Measurements from ENCODE around the gene TNFSF12.
A peak's percentile ranks its signal among the peaks of the same experiment; 100 is the strongest.

TNFSF12 gene

GRCh38 chr17:7544911-7545310 lies 3.9 kb upstream of the TNFSF12 start:
- no peak for TF ChIP-seq CTCF (conservative IDR thresholded peaks at IDR 0.05; ENCODE audit: low read length)
- no peak for DNase-seq (ENCODE audit: low read depth)
- no peak overlapping the region for H3K4me3 ChIP-seq (ENCODE audit: low read length)

DNA sequence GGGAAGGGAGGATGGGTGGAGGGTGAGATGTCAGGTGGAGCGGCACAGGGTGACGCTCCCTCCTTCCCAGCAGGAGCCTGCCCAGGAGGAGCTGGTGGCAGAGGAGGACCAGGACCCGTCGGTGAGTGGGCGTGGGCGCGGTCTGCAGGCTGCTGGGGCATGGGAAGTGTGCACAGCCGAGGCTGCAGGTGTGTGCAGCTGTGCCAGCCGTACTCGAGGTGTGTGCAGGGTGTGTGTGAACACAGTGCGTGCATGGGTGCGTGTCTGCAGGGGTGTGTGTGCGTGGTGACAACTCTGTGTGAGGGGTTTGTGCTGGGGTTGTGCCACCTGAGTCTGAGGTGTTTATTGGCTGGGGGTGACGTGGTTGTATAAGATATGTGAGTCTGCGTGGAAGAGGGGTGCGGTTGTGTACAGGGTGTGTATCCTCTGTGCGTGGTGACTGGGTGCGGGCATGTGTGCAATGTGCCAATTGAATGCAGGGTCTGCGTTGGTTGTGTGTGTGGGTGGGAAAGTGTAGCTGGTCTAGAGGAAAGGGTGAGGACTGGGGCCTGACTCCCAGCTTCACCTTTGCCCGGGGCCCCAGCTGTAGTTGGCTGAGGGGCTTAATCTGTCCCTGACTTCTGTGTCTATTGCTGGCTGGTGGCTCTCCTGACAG lies 670 bp downstream of the TNFSF12 start:
- no peak for DNase-seq (ENCODE audit: low read depth)
- H3K4me3 ChIP-seq (ENCODE audit: low read length) = peak overlapping the region; percentile 74
- no peak for TF ChIP-seq CTCF (conservative IDR thresholded peaks at IDR 0.05; ENCODE audit: low read length)

DNA sequence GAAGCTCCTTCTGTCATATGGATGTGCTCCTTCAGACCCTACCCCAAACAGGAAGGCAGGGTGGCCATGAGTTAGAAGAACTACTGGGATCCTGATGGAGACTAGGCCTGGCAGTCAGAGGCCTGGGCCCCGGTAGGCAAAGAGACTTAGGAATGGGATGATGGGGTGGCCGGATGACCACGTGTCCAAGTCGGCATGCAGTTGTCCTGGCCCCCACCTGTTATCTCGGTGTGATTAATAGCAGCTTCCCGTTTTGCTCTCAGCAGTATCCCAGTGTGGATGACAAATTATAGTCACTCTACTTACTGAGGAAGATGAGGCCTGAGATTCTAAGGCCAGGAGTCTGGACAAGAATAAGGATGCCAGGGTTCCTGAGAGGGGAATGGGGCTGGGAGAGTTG lies 1.5 kb downstream of the TNFSF12 start:
- no peak for TF ChIP-seq CTCF (conservative IDR thresholded peaks at IDR 0.05; ENCODE audit: low read length)
- no peak for DNase-seq (ENCODE audit: low read depth)
- H3K4me3 ChIP-seq (ENCODE audit: low read length) = no peak overlapping the region

- H3K4me3 ChIP-seq (ENCODE audit: low read length) = no peak overlapping the region
- no peak for TF ChIP-seq CTCF (conservative IDR thresholded peaks at IDR 0.05; ENCODE audit: low read length)
- DNase-seq (ENCODE audit: low read depth) = no peak
Measured at GRCh38 chr17:7551396-7551795, 2.5 kb downstream of the TNFSF12 start.

DNA sequence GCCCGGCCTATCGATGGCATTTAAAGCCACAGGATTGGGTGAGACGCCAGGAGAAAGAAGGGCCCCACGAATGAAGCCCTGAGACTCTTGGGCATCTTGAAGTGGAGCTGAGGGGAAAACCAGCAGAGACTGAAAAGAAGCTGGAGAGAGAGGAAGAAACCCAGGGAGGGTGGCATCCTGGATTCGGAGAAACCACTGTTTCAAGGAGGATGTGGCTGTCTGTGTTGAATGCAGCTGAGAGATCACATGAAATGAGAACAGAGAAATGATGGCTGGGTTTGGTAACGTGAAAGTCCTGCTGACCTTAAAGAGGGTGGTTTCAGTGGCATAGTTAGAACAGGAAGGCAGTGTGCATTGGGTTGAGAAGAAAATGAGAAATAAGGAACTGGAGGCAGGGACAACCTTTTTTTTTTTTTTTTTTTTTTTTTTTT lies 3.8 kb downstream of the TNFSF12 start:
- no peak for DNase-seq (ENCODE audit: low read depth)
- no peak overlapping the region for H3K4me3 ChIP-seq (ENCODE audit: low read length)
- no peak for TF ChIP-seq CTCF (conservative IDR thresholded peaks at IDR 0.05; ENCODE audit: low read length)

DNA sequence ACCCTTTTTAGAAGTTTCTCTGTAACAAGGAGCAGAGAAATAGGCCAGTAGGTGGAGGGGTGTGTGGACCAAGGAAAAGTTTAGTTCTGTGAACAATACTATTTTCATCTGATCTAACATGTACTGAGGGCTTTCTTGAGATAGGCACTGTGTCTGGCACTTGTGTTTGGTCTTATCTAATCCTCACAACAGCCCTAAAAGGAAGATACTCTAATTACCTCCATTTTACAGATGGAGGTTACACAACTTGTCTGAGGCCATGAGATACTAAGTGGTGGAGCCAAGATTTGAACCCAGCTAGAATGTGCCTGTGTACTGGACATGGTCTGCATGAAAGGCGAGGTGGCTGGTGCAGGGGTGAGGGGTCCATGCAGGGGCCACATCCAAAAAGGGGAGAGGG lies 4.5 kb downstream of the TNFSF12 start:
- H3K4me3 ChIP-seq (ENCODE audit: low read length) = no peak overlapping the region
- no peak for DNase-seq (ENCODE audit: low read depth)
- TF ChIP-seq CTCF (conservative IDR thresholded peaks at IDR 0.05; ENCODE audit: low read length) = no peak

- peak; percentile 19; the same call in 1 of the 2 replicates for TF ChIP-seq CTCF (conservative IDR thresholded peaks at IDR 0.05; ENCODE audit: low read length)
- DNase-seq (ENCODE audit: low read depth) = no peak
- H3K4me3 ChIP-seq (ENCODE audit: low read length) = no peak overlapping the region
Measured at GRCh38 chr17:7555320-7555948, 6.6 kb downstream of the TNFSF12 start.

Measured in AG10803 (cell line).